Measurements from ENCODE around the gene ANK3. TPM values are rescaled to one million over a fixed set of nuclear protein-coding genes. Genes with fewer than 3 reads are reported as not detected.

Gene ANK3
- polyA plus RNA-seq, 3 donors = not detected

GRCh38 chr10:60347270-60347669 lies 42.4 kb downstream of the ANK3 start:
- no peak for DNase-seq
- no peaks in the 10 kb centered on the region for H3K9me3 ChIP-seq (replicated peaks in 1 of 2; ENCODE audit: control insufficient read depth in 1 of 2, insufficient read depth in 1 of 2, low read length in 2 of 2)
- Mint-ChIP-seq H3K27ac (no peak overlapping the region), H3K27me3 (ENCODE audit: low read depth in 3 of 3) (no peaks in the 10 kb centered on the region), H3K9me3 (peaks cover 0 to 3% (median 0%) of the 10 kb centered on the region in 7 donors), H3K36me3 (no peaks in the 10 kb centered on the region), H3K4me3 (no peak overlapping the region), H3K4me1 (no peaks in the 10 kb centered on the region)
- H3K27me3 ChIP-seq (ENCODE audit: control insufficient read depth in 2 of 2, insufficient read depth in 2 of 2, low read length in 2 of 2) = no peaks in the 10 kb centered on the region
- H3K9ac ChIP-seq (ENCODE audit: insufficient read depth, low read length, poor library complexity, severe bottlenecking) = no peak overlapping the region
- H3K36me3 ChIP-seq (replicated peaks in 1 of 2; ENCODE audit: control insufficient read depth in 1 of 2, insufficient read depth in 2 of 2, low read length in 2 of 2) = no peaks in the 10 kb centered on the region
- TF ChIP-seq, protein P1, sequence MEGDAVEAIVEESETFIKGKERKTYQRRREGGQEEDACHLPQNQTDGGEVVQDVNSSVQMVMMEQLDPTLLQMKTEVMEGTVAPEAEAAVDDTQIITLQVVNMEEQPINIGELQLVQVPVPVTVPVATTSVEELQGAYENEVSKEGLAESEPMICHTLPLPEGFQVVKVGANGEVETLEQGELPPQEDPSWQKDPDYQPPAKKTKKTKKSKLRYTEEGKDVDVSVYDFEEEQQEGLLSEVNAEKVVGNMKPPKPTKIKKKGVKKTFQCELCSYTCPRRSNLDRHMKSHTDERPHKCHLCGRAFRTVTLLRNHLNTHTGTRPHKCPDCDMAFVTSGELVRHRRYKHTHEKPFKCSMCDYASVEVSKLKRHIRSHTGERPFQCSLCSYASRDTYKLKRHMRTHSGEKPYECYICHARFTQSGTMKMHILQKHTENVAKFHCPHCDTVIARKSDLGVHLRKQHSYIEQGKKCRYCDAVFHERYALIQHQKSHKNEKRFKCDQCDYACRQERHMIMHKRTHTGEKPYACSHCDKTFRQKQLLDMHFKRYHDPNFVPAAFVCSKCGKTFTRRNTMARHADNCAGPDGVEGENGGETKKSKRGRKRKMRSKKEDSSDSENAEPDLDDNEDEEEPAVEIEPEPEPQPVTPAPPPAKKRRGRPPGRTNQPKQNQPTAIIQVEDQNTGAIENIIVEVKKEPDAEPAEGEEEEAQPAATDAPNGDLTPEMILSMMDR (IDR thresholded peaks at IDR 0.05) = no peak
- no peak overlapping the region for H2AFZ ChIP-seq (ENCODE audit: insufficient read depth, low read depth, low read length, poor library complexity, severe bottlenecking)
- no peaks in the 10 kb centered on the region for H3K4me1 ChIP-seq (ENCODE audit: control insufficient read depth in 1 of 2, insufficient read depth in 2 of 2, low read length in 2 of 2)
- no peaks in the 10 kb centered on the region for H4K20me1 ChIP-seq (ENCODE audit: insufficient read depth, low read length)
- no peak overlapping the region for H3K27ac ChIP-seq (ENCODE audit: low read depth in 1 of 2, low read length in 2 of 2)
- H3K4me3 ChIP-seq (replicated peaks in 1 of 3; ENCODE audit: low read depth in 2 of 3, low read length in 3 of 3) = no peak overlapping the region
- WGBS (ENCODE audit: insufficient coverage) = 100% methylated on average over 1 of the region's 1 CpG
- no peak overlapping the region for H3K4me2 ChIP-seq (replicated peaks; ENCODE audit: extremely low read depth, low read length, poor library complexity, severe bottlenecking)
- intact Hi-C loops (cut with micrococcal nuclease) = no loop called here
- H3K79me2 ChIP-seq (ENCODE audit: insufficient read depth, low read length) = no peaks in the 10 kb centered on the region

GRCh38 chr10:60346661-60347060 lies 43.0 kb downstream of the ANK3 start:
- Mint-ChIP-seq H3K4me3 (no peak overlapping the region), H3K27ac (no peak overlapping the region), H3K27me3 (ENCODE audit: low read depth in 3 of 3) (no peaks in the 10 kb centered on the region), H3K36me3 (no peaks in the 10 kb centered on the region), H3K9me3 (peaks cover 0 to 3% (median 0%) of the 10 kb centered on the region in 7 donors), H3K4me1 (no peaks in the 10 kb centered on the region)
- Histone ChIP-seq H3K9ac (ENCODE audit: insufficient read depth, low read length, poor library complexity, severe bottlenecking) (no peak overlapping the region), H2AFZ (ENCODE audit: insufficient read depth, low read depth, low read length, poor library complexity, severe bottlenecking) (no peak overlapping the region), H4K20me1 (ENCODE audit: insufficient read depth, low read length) (no peaks in the 10 kb centered on the region), H3K4me2 (replicated peaks; ENCODE audit: extremely low read depth, low read length, poor library complexity, severe bottlenecking) (no peak overlapping the region), H3K27me3 (ENCODE audit: control insufficient read depth in 2 of 2, insufficient read depth in 2 of 2, low read length in 2 of 2) (no peaks in the 10 kb centered on the region), H3K36me3 (replicated peaks in 1 of 2; ENCODE audit: control insufficient read depth in 1 of 2, insufficient read depth in 2 of 2, low read length in 2 of 2) (no peaks in the 10 kb centered on the region), H3K27ac (ENCODE audit: low read depth in 1 of 2, low read length in 2 of 2) (no peak overlapping the region), H3K4me3 (replicated peaks in 1 of 3; ENCODE audit: low read depth in 2 of 3, low read length in 3 of 3) (no peak overlapping the region), H3K79me2 (ENCODE audit: insufficient read depth, low read length) (no peaks in the 10 kb centered on the region), H3K4me1 (ENCODE audit: control insufficient read depth in 1 of 2, insufficient read depth in 2 of 2, low read length in 2 of 2) (no peaks in the 10 kb centered on the region), H3K9me3 (replicated peaks in 1 of 2; ENCODE audit: control insufficient read depth in 1 of 2, insufficient read depth in 1 of 2, low read length in 2 of 2) (no peaks in the 10 kb centered on the region)
- no CpG with 5 or more reads among the region's 1 CpG for WGBS (ENCODE audit: insufficient coverage)
- TF ChIP-seq, protein P1 (IDR thresholded peaks at IDR 0.05) = no peak
- DNase-seq = no peak
- intact Hi-C loops (cut with micrococcal nuclease) = no loop called here

Measured in CD14-positive monocyte (primary cell).